HepG2 (cell line): Measurements from ENCODE around the gene CKAP2L. TPM values are rescaled to one million over a fixed set of nuclear protein-coding genes. Genes with fewer than 3 reads are reported as not detected.
A peak's percentile ranks its signal among the peaks of the same experiment; 100 is the strongest.

Source experiments
- ATF1 ChIP-seq: IDR thresholded peaks from 2 replicates; pipeline ENCODE4 v1.6.1; 2016; ENCODE audit warnings: mild to moderate bottlenecking, control low read depth
- BCL3 ChIP-seq: sonication (generic); formaldehyde crosslinking; IDR thresholded peaks from 2 replicates; pipeline ENCODE4 v1.5.1; 2020; ENCODE audit warnings: mild to moderate bottlenecking, missing genetic modification reagents, moderate library complexity
- CCDC6 ChIP-seq: sonication (generic); formaldehyde crosslinking; IDR thresholded peaks from 2 replicates; pipeline ENCODE4 v1.8.1; 2022; ENCODE audit warnings: mild to moderate bottlenecking, missing genetic modification reagents, moderate library complexity
- FOXP4 ChIP-seq: sonication (generic); formaldehyde crosslinking; IDR thresholded peaks from 2 replicates; pipeline ENCODE4 v1.4.0; 2020; ENCODE audit warnings: missing genetic modification reagents
- HES4 ChIP-seq: sonication (generic); formaldehyde crosslinking; IDR thresholded peaks from 2 replicates; pipeline ENCODE4 v1.9.0; 2021; ENCODE audit warnings: mild to moderate bottlenecking, missing genetic modification reagents, borderline replicate concordance
- HMGXB3 ChIP-seq: sonication (generic); formaldehyde crosslinking; IDR thresholded peaks from 2 replicates; pipeline ENCODE4 v1.4.0; 2020; ENCODE audit warnings: missing genetic modification reagents, borderline replicate concordance
- KAT8 ChIP-seq: IDR thresholded peaks from 2 replicates; pipeline ENCODE4 v1.6.1; 2016; ENCODE audit warnings: missing genetic modification reagents, missing compliant biosample characterization
- KLF6 ChIP-seq: IDR thresholded peaks from 2 replicates; pipeline ENCODE4 v1.8.0; 2016; ENCODE audit warnings: missing biosample characterization, missing genetic modification reagents
- MED1 ChIP-seq: sonication (generic); formaldehyde crosslinking; IDR thresholded peaks from 2 replicates; pipeline ENCODE4 v1.4.0; 2020; ENCODE audit warnings: missing genetic modification reagents
- MLX ChIP-seq: IDR thresholded peaks from 2 replicates; pipeline ENCODE4 v1.6.1; 2016
- RBAK ChIP-seq: sonication (generic); formaldehyde crosslinking; IDR thresholded peaks from 2 replicates; pipeline ENCODE4 v1.5.1; 2020; ENCODE audit warnings: mild to moderate bottlenecking, missing genetic modification reagents
- SNRNP70 ChIP-seq: fragments of 200-400 bp; formaldehyde crosslinking; IDR thresholded peaks from 2 replicates; pipeline ENCODE4 v1.6.1; 2017; ENCODE audit warnings: mild to moderate bottlenecking, low read depth, low read length, moderate library complexity
- THAP8 ChIP-seq: sonication (generic); formaldehyde crosslinking; IDR thresholded peaks from 2 replicates; pipeline ENCODE4 v1.5.1; 2020; ENCODE audit warnings: missing genetic modification reagents, mild to moderate bottlenecking, borderline replicate concordance
- TIGD3 ChIP-seq: sonication (generic); formaldehyde crosslinking; IDR thresholded peaks from 2 replicates; pipeline ENCODE4 v1.5.1; 2020; ENCODE audit warnings: mild to moderate bottlenecking, missing genetic modification reagents, borderline replicate concordance
- ZBTB21 ChIP-seq: sonication (generic); formaldehyde crosslinking; IDR thresholded peaks from 2 replicates; pipeline ENCODE4 v1.4.0; 2020; ENCODE audit warnings: missing genetic modification reagents
- ZFP37 ChIP-seq: sonication (generic); formaldehyde crosslinking; IDR thresholded peaks from 2 replicates; pipeline ENCODE4 v1.4.0; 2020; ENCODE audit warnings: missing genetic modification reagents, borderline replicate concordance
- ZNF501 ChIP-seq: sonication (generic); formaldehyde crosslinking; IDR thresholded peaks from 2 replicates; pipeline ENCODE4 v1.5.1; 2020; ENCODE audit warnings: mild to moderate bottlenecking, moderate library complexity, missing genetic modification reagents
- ZNF607 ChIP-seq: sonication (generic); formaldehyde crosslinking; IDR thresholded peaks from 2 replicates; pipeline ENCODE4 v1.5.1; 2020; ENCODE audit warnings: missing genetic modification reagents, mild to moderate bottlenecking, borderline replicate concordance
- ZSCAN9 ChIP-seq: IDR thresholded peaks from 2 replicates; pipeline ENCODE4 v1.6.1; 2016; ENCODE audit warnings: borderline replicate concordance
- polyA plus RNA-seq, 8 experiments: library from polyadenylated mRNA; depleted of rRNA in 3 of 8; stranded (reverse) in 7 of 8; unstranded in 1 of 8; fragments of >200 nt; fragmentation: Illumina TruSeq in 4 of 8; extraction: Trizol in 4 of 8; gene quantifications; 2 replicates each; pipeline versions ENCODE4 v1.2.1 to v1.2.3, GENCODE V29; 2011 to 2016; ENCODE audit warnings: low read depth in 4 of 8, missing spikeins in 1 of 8, mixed read lengths in 1 of 8; ENCODE audit not compliant: insufficient read depth in 1 of 8
- total RNA-seq, 5 experiments: library from RNA; depleted of rRNA; stranded (reverse); fragments of >200 nt; fragmentation: Illumina TruSeq; extraction: Trizol; gene quantifications; 2 replicates each; pipeline ENCODE4 v1.2.3, GENCODE V29; 2016; ENCODE audit warnings: low read depth in 1 of 5

CKAP2L gene
- total and polyA plus RNA-seq, 2 of the 13 experiments (the other 11 are each of a cell fraction or from before 2014, with no cell fraction given) = 7.1 to 9.5 TPM

- no peak for TF ChIP-seq FOXP4
- no peak for TF ChIP-seq CCDC6 (CRISPR knock-in tag)
- TF ChIP-seq RBAK = no peak
- peak; percentile 28; the same call in 1 of the 2 replicates for TF ChIP-seq ZNF501
- TF ChIP-seq TIGD3 (CRISPR knock-in tag) = no peak
- TF ChIP-seq ZSCAN9 (CRISPR knock-in tag) = 0 out of 2 replicates have a peak, but pooled peaks have one; percentile 51
- TF ChIP-seq MED1 (CRISPR knock-in tag) = peak; percentile 13; the same call in 1 of the 2 replicates
- TF ChIP-seq SNRNP70 = no peak
- TF ChIP-seq ZBTB21 = no peak
- TF ChIP-seq ZFP37 (CRISPR knock-in tag) = no peak
- TF ChIP-seq ATF1 = no peak
- TF ChIP-seq HMGXB3 (CRISPR knock-in tag) = peak; percentile 62; the same call in 1 of the 2 replicates
- TF ChIP-seq BCL3 (CRISPR knock-in tag) = no peak
- no peak for TF ChIP-seq KLF6
- TF ChIP-seq KAT8 = peak; percentile 52; the same call in 1 of the 2 replicates
- TF ChIP-seq HES4 (CRISPR knock-in tag) = no peak
- TF ChIP-seq ZNF607 (CRISPR knock-in tag) = no peak
- no peak for TF ChIP-seq THAP8 (CRISPR knock-in tag)
- TF ChIP-seq MLX (CRISPR knock-in tag) = peak; percentile 39; the same call in 1 of the 2 replicates
Measured at GRCh38 chr2:112749755-112750559, 14.5 kb downstream of the CKAP2L start (continued).
